IPS-18c (cell line): ENCODE data around the gene IGF2R.
"Not testable (repeated sequence)": the region's sequence is repeated elsewhere in the genome, so short reads cannot be mapped to it uniquely, and the experiment has no call there.

Source experiments
- H3K4me3 ChIP-seq: 2 replicates; pipeline ENCODE4 v1.7.0; 2013; ENCODE audit warnings: low read depth, mild to moderate bottlenecking, low read length, moderate library complexity; ENCODE audit not compliant: insufficient read depth
- H3K9me3 ChIP-seq: one replicate; pipeline ENCODE4 v1.6.1; 2013; ENCODE audit warnings: mild to moderate bottlenecking, low read length, moderate library complexity; ENCODE audit not compliant: control insufficient read depth, insufficient read depth

The IGF2R gene

GRCh38 chr6:160125105-160125504 is 156.2 kb downstream of the IGF2R start:
- not testable (repeated sequence) for H3K9me3 ChIP-seq, H3K4me3 ChIP-seq

DNA sequence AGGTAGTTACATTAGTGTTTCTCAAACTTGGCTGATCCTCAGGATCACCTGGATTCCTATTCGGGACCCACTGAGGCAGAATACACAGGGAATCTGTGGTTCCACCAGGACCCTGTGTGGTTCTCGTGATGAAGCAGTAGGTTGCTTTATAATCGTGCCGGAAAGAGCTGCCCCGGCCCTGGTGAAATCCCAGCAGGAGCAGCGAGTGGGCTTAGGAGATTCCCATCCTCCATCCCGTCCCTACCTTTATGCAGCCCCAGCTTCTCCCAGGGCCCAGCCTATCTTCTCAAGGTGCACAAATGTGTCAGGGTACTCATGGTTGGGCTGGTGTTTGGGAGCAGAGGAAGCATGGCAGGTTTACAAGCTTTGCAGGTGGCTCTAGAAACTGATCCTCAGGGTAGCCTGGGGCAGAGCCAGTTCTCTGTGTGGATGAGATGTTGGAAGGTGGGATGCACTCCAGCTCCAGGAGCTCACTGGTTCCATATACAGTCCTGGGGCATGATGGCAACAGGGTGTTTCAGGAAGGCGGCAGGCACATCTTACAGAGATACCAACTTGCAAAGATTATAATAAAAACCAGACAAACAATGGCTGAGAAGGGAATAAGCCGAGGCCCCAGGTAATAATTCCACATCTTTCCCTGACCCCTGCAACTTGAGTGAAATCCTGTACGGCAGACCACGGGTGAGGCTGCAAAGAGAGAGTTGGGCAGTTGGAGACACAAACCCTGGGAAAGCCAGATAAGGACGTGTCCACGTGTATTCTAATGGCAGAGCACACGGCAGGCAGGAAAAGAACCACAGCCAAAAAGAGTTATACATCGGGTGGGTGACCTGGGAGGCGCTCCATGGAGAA is 158.6 kb downstream of the IGF2R start:
- H3K9me3 ChIP-seq: no peaks in the 10 kb centered on the region
- H3K4me3 ChIP-seq: no peak overlapping the region

DNA sequence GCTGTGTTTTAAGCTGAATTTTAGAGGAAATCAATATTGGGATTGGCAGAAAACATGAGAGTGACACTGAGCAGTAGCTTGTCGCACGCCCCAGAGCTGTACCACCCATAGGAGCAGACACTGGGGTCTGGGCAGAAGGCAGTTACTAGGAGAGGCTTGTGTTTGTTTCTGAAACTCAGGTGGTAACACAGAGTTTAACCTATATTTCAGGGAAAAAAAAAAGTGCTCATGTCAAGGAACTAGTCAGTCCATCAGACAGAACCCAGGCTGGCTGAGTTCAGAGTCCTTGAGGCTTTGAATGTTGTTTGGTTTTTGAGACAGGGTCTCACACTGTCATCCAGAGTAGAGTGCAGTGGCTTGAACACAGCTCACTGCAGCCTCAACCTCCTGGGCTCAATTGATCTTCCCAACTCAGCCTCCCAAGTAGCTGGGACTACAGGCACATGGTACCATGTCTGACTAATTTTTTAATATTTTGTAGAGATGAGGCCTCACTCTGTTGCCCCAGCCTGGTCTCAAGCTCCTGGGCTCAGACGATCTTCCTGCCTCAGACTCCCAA is 159.3 kb downstream of the IGF2R start:
- Histone ChIP-seq H3K9me3 (no peaks in the 10 kb centered on the region), H3K4me3 (no peak overlapping the region)

DNA sequence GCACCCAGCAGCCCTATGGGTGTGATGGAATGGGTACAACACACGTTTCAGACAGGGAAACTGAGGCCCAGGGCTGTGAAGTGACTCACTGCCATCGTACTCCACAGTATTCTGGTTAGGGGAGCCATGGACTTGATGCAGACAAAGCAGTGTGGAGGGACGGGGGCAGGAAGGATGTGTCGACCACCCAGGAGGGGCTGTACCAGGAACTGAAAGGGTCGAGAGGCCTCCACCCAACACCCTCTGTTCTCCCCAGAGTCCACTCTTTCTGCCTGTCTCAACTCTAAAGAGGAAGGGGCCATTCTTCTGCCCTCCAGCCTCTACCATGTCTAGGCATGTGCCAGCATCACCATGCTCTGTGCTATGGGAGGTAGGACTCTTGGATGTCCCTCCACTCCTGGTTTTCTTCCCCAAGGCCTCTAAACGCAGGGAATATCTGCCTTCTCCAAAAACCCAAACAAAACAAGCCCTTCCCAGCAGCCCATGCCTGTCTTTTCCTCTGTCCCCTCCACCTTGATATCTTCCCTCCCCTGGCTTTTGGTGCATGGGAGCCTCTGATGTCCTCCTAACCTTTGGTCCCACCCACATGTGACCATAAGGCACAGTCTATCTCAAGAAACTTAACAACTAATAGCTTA is 160.1 kb downstream of the IGF2R start:
- H3K9me3 ChIP-seq: no peaks in the 10 kb centered on the region
- H3K4me3 ChIP-seq: no peak overlapping the region

- Histone ChIP-seq H3K4me3 (no peak overlapping the region), H3K9me3 (no peaks in the 10 kb centered on the region)
Measured at GRCh38 chr6:160129881-160130615, 161.2 kb downstream of the IGF2R start.

- Histone ChIP-seq H3K4me3 (no peak overlapping the region), H3K9me3 (no peaks in the 10 kb centered on the region)
Measured at GRCh38 chr6:160130729-160131484, 162.0 kb downstream of the IGF2R start.

- Histone ChIP-seq H3K9me3 (no peaks in the 10 kb centered on the region), H3K4me3 (no peak overlapping the region)
Measured at GRCh38 chr6:160131636-160132296, 162.9 kb downstream of the IGF2R start.

DNA sequence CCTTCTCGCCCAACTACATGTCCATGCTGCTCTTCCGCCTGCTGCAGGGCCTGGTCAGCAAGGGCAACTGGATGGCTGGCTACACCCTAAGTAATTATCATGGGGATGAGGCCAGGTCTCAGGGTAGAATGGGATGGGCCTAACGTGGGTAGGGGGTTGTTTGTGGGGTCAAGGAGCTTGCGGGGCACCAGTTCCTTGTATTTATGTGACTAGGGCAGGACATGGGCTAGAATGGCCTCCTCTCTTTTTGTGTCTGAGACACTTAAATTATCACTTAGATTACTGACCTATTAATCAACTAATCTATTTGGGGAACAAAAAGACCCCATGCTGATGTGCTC is 163.4 kb downstream of the IGF2R start:
- Histone ChIP-seq H3K4me3 (no peak overlapping the region), H3K9me3 (no peaks in the 10 kb centered on the region)

- no peaks in the 10 kb centered on the region for H3K9me3 ChIP-seq
Measured at GRCh38 chr6:160132776-160133338, 164.0 kb downstream of the IGF2R start.

DNA sequence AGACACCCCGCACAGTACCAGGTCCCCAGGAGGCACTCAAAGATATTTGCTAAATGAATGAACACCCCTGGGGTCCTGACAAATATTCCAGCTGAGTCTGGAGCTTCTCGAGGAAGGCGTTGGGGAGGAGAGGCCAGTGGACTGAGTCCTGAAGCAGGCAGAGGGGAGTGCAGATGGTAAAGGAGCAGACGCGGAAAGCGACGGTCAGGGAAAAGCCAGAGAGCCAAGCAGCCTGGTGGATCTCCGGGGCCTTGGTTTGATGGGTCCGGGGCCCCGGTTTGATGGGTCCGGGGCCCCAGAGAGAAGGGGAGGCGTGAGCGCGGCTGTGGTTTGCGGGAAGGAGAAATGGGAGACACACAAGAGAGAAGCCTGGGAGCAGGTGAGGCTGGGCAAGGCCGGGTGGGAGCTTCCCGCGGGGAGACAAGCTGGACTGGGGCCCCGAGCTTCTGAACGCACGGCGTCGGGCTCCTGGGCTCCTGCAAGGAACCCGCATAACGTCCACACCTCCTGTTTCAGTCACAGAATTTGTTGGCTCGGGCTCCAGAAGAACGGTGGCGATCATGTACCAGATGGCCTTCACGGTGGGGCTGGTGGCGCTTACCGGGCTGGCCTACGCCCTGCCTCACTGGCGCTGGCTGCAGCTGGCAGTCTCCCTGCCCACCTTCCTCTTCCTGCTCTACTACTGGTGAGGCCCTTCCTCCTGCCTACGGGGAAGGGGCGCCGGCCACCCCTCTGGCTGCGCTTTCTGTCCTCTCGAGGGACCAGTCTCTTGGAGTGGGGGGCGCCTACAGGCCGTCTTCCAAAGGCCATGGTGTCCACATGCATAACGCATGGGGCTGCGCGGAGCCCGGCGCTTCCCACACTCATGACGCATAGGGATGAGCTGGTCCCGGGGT is 164.8 kb downstream of the IGF2R start:
- Histone ChIP-seq H3K4me3 (no peak overlapping the region), H3K9me3 (no peaks in the 10 kb centered on the region)

More at GRCh38 chr6:160132776-160133338, 164.0 kb downstream of the IGF2R start:
- no peak overlapping the region for H3K4me3 ChIP-seq

DNA sequence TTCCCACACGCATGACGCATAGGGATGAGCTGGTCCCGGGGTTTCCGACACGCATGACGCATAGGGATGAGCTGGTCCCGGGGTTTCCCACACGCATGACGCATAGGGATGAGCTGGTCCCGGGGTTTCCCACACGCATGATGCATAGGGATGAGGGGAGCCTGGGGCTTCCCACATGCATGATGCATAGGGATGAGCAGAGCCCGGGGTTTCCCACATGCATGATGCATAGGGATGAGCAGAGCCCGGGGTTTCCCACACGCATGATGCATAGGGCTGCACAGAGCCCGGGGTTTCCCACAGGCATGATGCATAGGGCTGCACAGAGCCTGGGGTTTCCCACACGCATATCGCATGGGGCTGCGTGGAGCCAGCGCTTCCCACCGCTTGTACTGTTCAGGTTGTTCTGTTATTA is 165.5 kb downstream of the IGF2R start:
- H3K9me3 ChIP-seq, H3K4me3 ChIP-seq: not testable (repeated sequence)

DNA sequence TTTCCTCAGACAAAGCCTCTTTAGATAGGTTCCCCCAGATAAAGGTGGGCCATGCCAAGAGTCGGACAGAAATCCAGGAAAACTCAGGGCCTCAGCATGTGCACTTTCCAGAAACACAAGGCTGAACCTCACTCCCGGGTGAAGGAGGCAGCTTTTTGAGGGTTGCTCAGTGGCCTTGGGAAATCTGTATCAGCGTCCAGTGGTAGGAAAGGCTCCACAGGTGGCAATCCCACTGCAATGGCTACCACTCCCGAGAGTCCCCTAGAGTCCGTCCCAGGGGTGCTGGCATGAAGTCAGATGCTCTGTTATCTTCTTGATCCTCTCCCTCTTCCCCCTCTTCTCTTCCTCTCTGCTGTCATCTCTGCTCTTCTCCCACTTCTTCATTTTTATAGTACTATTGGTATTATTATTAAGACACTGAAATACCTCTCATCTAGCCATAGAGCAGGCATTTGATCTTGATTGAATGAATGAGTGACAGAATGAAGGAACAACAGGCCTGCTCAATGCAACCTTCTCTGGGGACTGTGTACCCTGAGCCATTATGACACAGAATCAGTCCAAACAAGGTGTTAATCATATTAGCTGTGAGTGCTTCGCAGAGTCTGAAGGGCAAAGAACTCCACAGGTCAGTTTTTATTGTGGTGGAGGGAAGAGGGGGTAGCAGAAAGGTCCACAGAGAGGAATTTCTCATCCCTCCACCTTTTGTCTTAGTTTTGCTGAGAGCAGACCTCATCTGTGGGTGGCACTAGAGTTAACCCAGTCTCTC is 166.1 kb downstream of the IGF2R start:
- Histone ChIP-seq H3K9me3 (no peaks in the 10 kb centered on the region), H3K4me3 (no peak overlapping the region)

GRCh38 chr6:160135907-160136655 is 167.2 kb downstream of the IGF2R start:
- Histone ChIP-seq H3K4me3 (no peak overlapping the region), H3K9me3 (no peaks in the 10 kb centered on the region)
